GM12865 (cell line): ENCODE results near the gene FAM171A1.
"Not testable (repeated sequence)": the region's sequence is repeated elsewhere in the genome, so short reads cannot be mapped to it uniquely, and the experiment has no call there.

Experiments used
- DNase-seq: peaks from one replicate; pipeline ENCODE4 v3.0.0; 2010; ENCODE audit warnings: low read depth
- H3K4me3 ChIP-seq: 2 replicates; pipeline ENCODE4 v1.5.1; 2011; ENCODE audit warnings: mild to moderate bottlenecking, low read depth, low read length, control low read depth
- TF ChIP-seq, protein P1 (sequence below): IDR thresholded peaks from 2 replicates; pipeline ENCODE4 v1.5.1; 2011; ENCODE audit warnings: low read length, control low read depth, low read depth, inconsistent platforms; ENCODE audit not compliant: insufficient read depth; ENCODE audit errors: missing control alignments

FAM171A1 gene

DNA sequence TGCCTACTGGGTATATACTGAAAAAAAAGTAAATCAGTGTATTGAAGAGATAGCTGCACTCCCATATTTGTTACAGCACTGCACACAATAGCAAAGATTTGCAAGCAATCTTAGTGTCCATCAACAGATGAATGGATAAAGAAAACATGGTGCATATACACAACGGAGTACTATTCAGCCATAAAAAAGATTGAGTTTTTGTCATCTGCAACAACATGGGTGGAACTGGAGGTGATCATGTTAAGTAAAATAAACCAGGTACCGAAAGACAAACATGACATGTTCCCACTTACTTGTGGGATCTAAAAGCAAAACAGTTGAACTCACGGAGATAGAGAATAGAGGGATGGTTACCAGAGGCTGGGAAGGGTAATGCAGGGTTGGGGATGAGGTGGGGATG is 34.2 kb upstream of the FAM171A1 start:
- TF ChIP-seq, protein P1, sequence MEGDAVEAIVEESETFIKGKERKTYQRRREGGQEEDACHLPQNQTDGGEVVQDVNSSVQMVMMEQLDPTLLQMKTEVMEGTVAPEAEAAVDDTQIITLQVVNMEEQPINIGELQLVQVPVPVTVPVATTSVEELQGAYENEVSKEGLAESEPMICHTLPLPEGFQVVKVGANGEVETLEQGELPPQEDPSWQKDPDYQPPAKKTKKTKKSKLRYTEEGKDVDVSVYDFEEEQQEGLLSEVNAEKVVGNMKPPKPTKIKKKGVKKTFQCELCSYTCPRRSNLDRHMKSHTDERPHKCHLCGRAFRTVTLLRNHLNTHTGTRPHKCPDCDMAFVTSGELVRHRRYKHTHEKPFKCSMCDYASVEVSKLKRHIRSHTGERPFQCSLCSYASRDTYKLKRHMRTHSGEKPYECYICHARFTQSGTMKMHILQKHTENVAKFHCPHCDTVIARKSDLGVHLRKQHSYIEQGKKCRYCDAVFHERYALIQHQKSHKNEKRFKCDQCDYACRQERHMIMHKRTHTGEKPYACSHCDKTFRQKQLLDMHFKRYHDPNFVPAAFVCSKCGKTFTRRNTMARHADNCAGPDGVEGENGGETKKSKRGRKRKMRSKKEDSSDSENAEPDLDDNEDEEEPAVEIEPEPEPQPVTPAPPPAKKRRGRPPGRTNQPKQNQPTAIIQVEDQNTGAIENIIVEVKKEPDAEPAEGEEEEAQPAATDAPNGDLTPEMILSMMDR, result no peak
- no peak overlapping the region for H3K4me3 ChIP-seq
- no peak for DNase-seq

DNA sequence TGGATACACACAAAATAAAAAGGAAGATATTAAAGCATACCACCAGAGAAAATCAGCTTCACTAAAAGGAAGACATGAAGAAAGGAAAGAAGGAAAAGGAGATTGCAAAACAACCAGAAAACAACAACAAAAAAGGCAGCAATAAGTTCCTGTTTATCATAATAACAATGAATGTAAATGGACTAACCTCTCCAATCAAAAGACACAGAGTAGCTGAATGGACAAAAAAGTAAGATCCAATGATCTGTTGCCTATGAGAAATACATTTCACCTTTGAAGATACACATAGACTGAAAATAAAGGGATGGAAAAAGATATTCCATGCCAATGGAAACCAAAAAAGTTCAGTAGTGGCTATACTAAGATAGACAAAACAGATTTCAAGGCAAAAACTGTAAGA is 30.3 kb upstream of the FAM171A1 start:
- DNase-seq, result no peak
- TF ChIP-seq, protein P1, result no peak

DNA sequence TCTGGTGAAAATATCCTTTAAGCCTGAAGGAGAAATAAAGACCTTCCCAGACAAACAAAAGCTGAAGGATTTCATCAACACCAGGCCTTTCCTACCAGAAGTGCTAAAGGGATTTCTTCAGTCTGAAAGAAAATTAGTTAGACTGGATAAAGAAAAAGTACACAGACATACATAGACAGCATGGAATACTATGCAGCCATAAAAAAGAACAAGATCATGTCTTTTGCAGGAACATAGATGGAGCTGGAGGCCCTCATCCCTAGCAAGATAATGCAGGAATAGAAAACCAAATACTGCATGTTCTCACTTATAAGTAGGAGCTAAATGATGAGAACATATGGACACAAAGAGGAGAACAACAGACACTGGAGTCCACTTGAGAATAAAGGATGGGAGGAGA is 29.4 kb upstream of the FAM171A1 start:
- not testable (repeated sequence) for H3K4me3 ChIP-seq, DNase-seq

More for the DNA sequence above, 30.3 kb upstream of the FAM171A1 start:
- no peak overlapping the region for H3K4me3 ChIP-seq

DNA sequence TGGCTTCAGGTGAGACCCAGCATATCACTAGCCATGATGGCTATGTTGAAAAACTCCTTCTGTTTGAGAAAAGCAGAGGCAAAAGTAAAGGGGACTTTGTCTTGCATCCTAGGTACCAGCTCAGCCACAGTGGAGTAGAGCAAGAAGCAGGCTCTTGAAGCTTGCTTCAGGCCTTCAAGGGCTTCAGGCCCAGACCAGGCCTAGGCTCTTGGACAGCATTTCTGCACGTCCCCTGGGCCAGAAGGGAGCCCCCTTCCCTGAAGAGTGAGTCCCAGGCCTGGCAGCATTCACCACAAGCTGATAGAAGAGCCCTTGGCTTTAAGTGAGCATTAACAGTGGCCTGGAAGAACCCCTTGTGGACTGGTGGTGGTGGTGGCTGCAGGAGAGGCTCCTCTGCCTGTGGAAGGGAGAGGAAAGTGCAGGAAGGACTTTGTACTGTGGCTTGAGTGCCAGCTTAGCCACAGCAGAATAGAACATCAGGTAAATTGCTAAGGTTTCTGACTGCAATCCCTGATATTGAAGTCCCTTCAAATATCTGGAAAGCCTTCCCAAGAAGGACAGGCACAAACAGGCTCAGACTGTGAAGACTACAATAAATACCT is 28.1 kb upstream of the FAM171A1 start:
- TF ChIP-seq, protein P1, result no peak
- no peak overlapping the region for H3K4me3 ChIP-seq
- DNase-seq, result no peak

DNA sequence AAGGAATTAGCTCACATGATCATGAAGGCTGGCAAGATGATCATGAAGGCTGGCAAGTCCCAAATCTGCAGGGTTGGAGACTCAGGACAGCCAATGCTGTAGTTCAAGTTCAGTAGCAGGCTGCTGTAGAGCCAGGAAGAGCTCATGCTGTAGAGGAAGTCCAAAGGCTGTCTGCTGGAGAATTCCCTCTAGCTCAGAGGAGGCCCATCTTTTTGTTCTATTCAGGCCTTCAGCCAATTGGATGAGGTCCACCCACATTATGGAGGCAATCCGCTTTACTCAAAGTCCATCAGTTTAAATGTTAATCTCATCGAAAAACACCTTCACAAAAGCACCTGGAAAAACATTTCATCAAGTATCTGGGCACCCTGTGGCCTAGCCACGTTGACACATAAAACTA is 24.8 kb upstream of the FAM171A1 start:
- H3K4me3 ChIP-seq, result no peak overlapping the region
- DNase-seq, result no peak
- TF ChIP-seq, protein P1, result no peak

DNA sequence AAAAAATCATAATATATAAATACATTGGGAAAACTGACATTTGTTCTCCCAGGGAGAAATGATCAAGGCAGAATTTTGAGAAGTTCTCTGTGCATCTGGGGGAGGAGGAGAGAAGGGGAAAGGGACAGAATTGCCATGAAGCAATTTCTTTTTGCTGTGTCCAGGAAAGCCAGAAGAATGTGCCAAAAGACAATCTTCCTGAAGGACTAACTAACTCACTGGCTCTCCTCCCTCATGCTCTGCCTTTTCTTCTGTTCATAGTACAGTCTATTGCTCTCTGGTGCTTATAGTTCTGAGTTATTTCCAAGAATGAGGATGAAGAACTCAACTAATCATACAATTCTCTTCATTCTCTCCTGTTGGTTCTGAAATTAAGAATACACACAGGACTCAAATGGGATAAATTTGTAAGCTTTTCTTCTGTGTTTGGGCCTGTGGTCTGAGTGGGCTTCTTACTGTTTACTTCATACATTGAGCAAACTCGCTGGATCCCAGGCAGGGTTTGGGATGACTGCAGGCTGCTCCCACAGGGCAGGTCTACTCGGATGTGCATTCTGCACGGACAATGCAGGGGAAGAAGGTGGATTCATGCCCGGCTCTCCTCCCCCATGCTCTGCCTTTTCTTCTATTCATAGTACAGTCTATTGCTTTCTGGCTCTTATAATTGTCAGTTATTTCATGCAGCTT is 22.2 kb upstream of the FAM171A1 start:
- no peak for DNase-seq
- H3K4me3 ChIP-seq, result no peak overlapping the region
- TF ChIP-seq, protein P1, result no peak

DNA sequence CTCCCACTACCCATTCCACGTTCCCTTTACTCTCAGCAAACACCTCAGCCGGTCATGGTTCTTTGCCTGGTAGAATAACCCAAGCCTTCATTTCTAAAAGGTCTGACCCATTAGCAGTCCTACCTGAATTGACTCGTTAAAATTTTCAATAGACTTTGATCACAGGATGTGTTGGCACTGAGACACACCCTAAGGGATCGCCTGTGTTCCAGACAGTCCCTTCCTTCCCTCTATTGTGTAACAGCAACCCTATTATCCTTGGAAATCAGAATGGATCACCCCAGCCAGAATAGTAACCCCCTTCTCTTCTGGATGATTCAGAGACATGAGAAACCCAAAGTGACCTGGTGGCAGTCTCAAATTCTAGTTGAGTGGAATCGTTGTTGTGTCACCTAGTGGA is 20.4 kb upstream of the FAM171A1 start:
- no peak for DNase-seq
- TF ChIP-seq, protein P1, result no peak
- H3K4me3 ChIP-seq, result no peak overlapping the region

DNA sequence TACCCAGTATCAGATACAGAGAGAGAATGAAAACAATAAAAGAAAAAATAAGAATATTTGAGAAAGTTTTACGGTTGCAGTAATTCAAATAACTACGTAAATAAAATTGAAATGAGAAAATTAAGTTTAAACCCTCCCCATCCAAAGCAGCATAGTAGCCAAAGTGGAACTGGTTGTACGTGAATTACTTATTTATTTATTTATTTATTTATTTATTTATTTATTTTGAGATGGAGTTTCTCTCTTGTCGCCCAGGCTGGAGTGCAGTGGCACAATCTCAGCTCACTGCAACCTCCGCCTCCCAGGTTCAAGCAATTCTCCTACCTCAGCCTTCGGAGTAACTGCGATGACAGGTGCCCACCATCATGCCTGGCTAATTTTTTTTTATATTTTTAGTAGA is 17.1 kb upstream of the FAM171A1 start:
- not testable (repeated sequence) for DNase-seq, H3K4me3 ChIP-seq
